Astrocyte (in vitro differentiated cells and primary cell): ENCODE results near the gene PHF24. TPM values are rescaled to one million over a fixed set of nuclear protein-coding genes. Genes with fewer than 3 reads are reported as not detected.

Experiments
- DNase-seq: peaks from one replicate; pipeline ENCODE4 v3.0.0-alpha.2; 2010; ENCODE audit warnings: low read depth
- FAIRE-seq: peaks from 2 replicates; lab custom pipeline; 2011; peaks lifted over from hg19 to GRCh38; lab: Jason Lieb, UNC
- H2AFZ ChIP-seq: 2 replicates; pipeline ENCODE4 v1.6.0; 2012; ENCODE audit warnings: low read depth, low read length, inconsistent platforms
- H3K27ac ChIP-seq: 2 replicates; pipeline ENCODE4 v1.5.1; 2011; ENCODE audit warnings: low read depth, low read length, inconsistent platforms
- H3K27me3 ChIP-seq: 2 replicates; pipeline ENCODE4 v1.6.0; 2011; ENCODE audit warnings: low read length, inconsistent platforms; ENCODE audit not compliant: insufficient read depth
- H3K36me3 ChIP-seq: 2 replicates; pipeline ENCODE4 v1.5.1; 2011; ENCODE audit warnings: low read length, inconsistent platforms; ENCODE audit not compliant: insufficient read depth
- H3K4me1 ChIP-seq: 2 replicates; pipeline ENCODE4 v1.5.1; 2011; ENCODE audit warnings: low read length, inconsistent platforms; ENCODE audit not compliant: insufficient read depth
- H3K4me2 ChIP-seq: 2 replicates; pipeline ENCODE4 v1.6.0; 2012; ENCODE audit warnings: low read length, inconsistent platforms
- H3K4me3 ChIP-seq: 2 replicates; pipeline ENCODE4 v1.5.1; 2011; ENCODE audit warnings: low read depth, mild to moderate bottlenecking, low read length, inconsistent platforms; ENCODE audit not compliant: insufficient read depth
- H3K79me2 ChIP-seq: 2 replicates; pipeline ENCODE4 v1.6.0; 2012; ENCODE audit warnings: mild to moderate bottlenecking, low read length, inconsistent platforms; ENCODE audit not compliant: insufficient read depth
- H3K9ac ChIP-seq: 2 replicates; pipeline ENCODE4 v1.6.0; 2012; ENCODE audit warnings: mild to moderate bottlenecking, low read length, inconsistent platforms
- H3K9me3 ChIP-seq: 2 replicates; pipeline ENCODE4 v1.5.1; 2012; ENCODE audit warnings: low read depth, mild to moderate bottlenecking, low read length, inconsistent platforms; ENCODE audit not compliant: insufficient read depth
- H4K20me1 ChIP-seq: 2 replicates; pipeline ENCODE4 v1.6.0; 2012; ENCODE audit warnings: low read length, inconsistent platforms; ENCODE audit not compliant: insufficient read depth
- H3K27ac Mint-ChIP-seq: one replicate; pipeline ENCODE4 v1.8.0; 2021; ENCODE audit warnings: mild to moderate bottlenecking, mixed read lengths; ENCODE audit not compliant: unreplicated experiment
- H3K27me3 Mint-ChIP-seq: one replicate; pipeline ENCODE4 v1.8.0; 2021; ENCODE audit warnings: low read depth, mixed read lengths; ENCODE audit not compliant: unreplicated experiment
- H3K36me3 Mint-ChIP-seq: one replicate; pipeline ENCODE4 v1.8.0; 2021; ENCODE audit warnings: low read depth, mixed read lengths; ENCODE audit not compliant: unreplicated experiment
- H3K4me1 Mint-ChIP-seq: one replicate; pipeline ENCODE4 v1.8.0; 2021; ENCODE audit warnings: low read depth, mixed read lengths; ENCODE audit not compliant: unreplicated experiment
- H3K4me3 Mint-ChIP-seq: one replicate; pipeline ENCODE4 v1.8.0; 2021; ENCODE audit warnings: mild to moderate bottlenecking, moderate library complexity, mixed read lengths; ENCODE audit not compliant: unreplicated experiment
- H3K9me3 Mint-ChIP-seq: one replicate; pipeline ENCODE4 v1.8.0; 2021; ENCODE audit warnings: mild to moderate bottlenecking, mixed read lengths; ENCODE audit not compliant: unreplicated experiment
- CTCF ChIP-seq: IDR thresholded peaks from 2 replicates; pipeline ENCODE4 v1.5.1; 2011; ENCODE audit warnings: low read depth, mild to moderate bottlenecking, inconsistent platforms, low read length, moderate library complexity; ENCODE audit not compliant: insufficient read depth
- EZH2 ChIP-seq: IDR thresholded peaks from 2 replicates; pipeline ENCODE4 v1.6.1; 2012; ENCODE audit warnings: mild to moderate bottlenecking, low read length, inconsistent platforms; ENCODE audit not compliant: insufficient read depth
- total RNA-seq: library from RNA; stranded (reverse); gene quantifications from 2 replicates; pipeline ENCODE4 v1.2.1, GENCODE V29; 2021

PHF24 gene
- total RNA-seq, 1 donor from 2014 or later = 0.16 TPM

- DNase-seq (no peak), FAIRE-seq (no peak)
- Histone ChIP-seq H3K4me1 (peaks cover 63% of the 10 kb centered on the region), H3K9ac (peak overlapping the region; percentile 94), H3K36me3 (no peaks in the 10 kb centered on the region), H2AFZ (no peak overlapping the region), H3K9me3 (no peaks in the 10 kb centered on the region), H3K27ac (peak overlapping the region; percentile 55), H3K79me2 (no peaks in the 10 kb centered on the region), H3K4me2 (peak overlapping the region; percentile 95), H4K20me1 (no peaks in the 10 kb centered on the region), H3K4me3 (peak overlapping the region; percentile 72), H3K27me3 (no peaks in the 10 kb centered on the region)
- H3K4me1 Mint-ChIP-seq = peaks cover 50% of the 10 kb centered on the region
- no peaks in the 10 kb centered on the region for H3K27me3 Mint-ChIP-seq
- peak overlapping the region; percentile 93 for H3K4me3 Mint-ChIP-seq
- no peaks in the 10 kb centered on the region for H3K9me3 Mint-ChIP-seq
- no peak for TF ChIP-seq CTCF
- TF ChIP-seq EZH2 = no peak
- peaks cover 12% of the 10 kb centered on the region for H3K36me3 Mint-ChIP-seq
- H3K27ac Mint-ChIP-seq = peak overlapping the region; percentile 92
These were observed 33.0 kb downstream of the PHF24 start for GRCh38 chr9:34990908-34991606.

- no peaks in the 10 kb centered on the region for H3K27me3 ChIP-seq
- no peaks in the 10 kb centered on the region for H3K79me2 ChIP-seq
- no peak for TF ChIP-seq EZH2
- no peak for TF ChIP-seq CTCF
- FAIRE-seq (no peak), DNase-seq (peak; percentile 39)
- H2AFZ ChIP-seq = no peak overlapping the region
- Mint-ChIP-seq H3K36me3 (peaks cover 20% of the 10 kb centered on the region), H3K4me1 (peaks cover 51% of the 10 kb centered on the region), H3K27me3 (no peaks in the 10 kb centered on the region), H3K27ac (peak overlapping the region; percentile 92), H3K9me3 (no peaks in the 10 kb centered on the region), H3K4me3 (peak overlapping the region; percentile 78)
- H3K9ac ChIP-seq = peak overlapping the region; percentile 74
- H3K4me1 ChIP-seq = peaks cover 65% of the 10 kb centered on the region
- H3K36me3 ChIP-seq = peaks cover 4% of the 10 kb centered on the region
- no peaks in the 10 kb centered on the region for H3K9me3 ChIP-seq
- peak overlapping the region; percentile 92 for H3K27ac ChIP-seq
- peak overlapping the region; percentile 30 for H3K4me3 ChIP-seq
- H3K4me2 ChIP-seq = peak overlapping the region; percentile 76
- peaks cover 6% of the 10 kb centered on the region for H4K20me1 ChIP-seq
These were observed 33.7 kb downstream of the PHF24 start for GRCh38 chr9:34991607-34992375.
